Measurements from ENCODE around the gene HBEGF.

Gene HBEGF
- total RNA-seq: 0.48 to 5.3 (median 1.8) reads per million in 9 experiments

- peak within 1 kb of the TSS; percentile 74 to 77 for H3K4me3 Mint-ChIP-seq
- no peak within 1 kb of the TSS for H3K27ac Mint-ChIP-seq
- peaks cover 17 to 18% of the 10 kb centered on the region in 2 donors for H3K4me1 Mint-ChIP-seq (ENCODE audit: low read depth in 2 of 2)
Observed at GRCh38 chr5:140346348-140347221, at the start of gene HBEGF. TSS of gene HBEGF (minus strand) at chr5:140346603. CDS start at chr5:140346328, 275 bp downstream.

GRCh38 chr5:140393738-140394137, 47.3 kb upstream of the HBEGF start:
- H3K27me3 Mint-ChIP-seq: no peaks in the 10 kb centered on the region
- no peaks in the 10 kb centered on the region for H3K4me1 Mint-ChIP-seq (ENCODE audit: low read depth in 2 of 2)
- DNase-seq (no peak), ATAC-seq (replicated peaks) (no peak)
- H3K27ac Mint-ChIP-seq: no peak overlapping the region
- no peaks in the 10 kb centered on the region for H3K9me3 Mint-ChIP-seq
- no peak overlapping the region for H3K4me3 Mint-ChIP-seq
- H3K36me3 Mint-ChIP-seq (ENCODE audit: insufficient read depth): no peaks in the 10 kb centered on the region

More at GRCh38 chr5:140346348-140347221, at the start of gene HBEGF:
- DNase-seq: peak; percentile 17 to 38 (median 22)
- no peaks in the 10 kb centered on the region for H3K36me3 Mint-ChIP-seq (ENCODE audit: insufficient read depth)
- peak; percentile 72 for ATAC-seq (replicated peaks)
- H3K27me3 Mint-ChIP-seq: peaks cover 18 to 31% of the 10 kb centered on the region in 2 donors
- no peaks in the 10 kb centered on the region for H3K9me3 Mint-ChIP-seq

GRCh38 chr5:140391732-140392131, 45.3 kb upstream of the HBEGF start:
- DNase-seq (no peak), ATAC-seq (replicated peaks) (no peak)
- no peaks in the 10 kb centered on the region for H3K4me1 Mint-ChIP-seq (ENCODE audit: low read depth in 2 of 2)
- H3K9me3 Mint-ChIP-seq: no peaks in the 10 kb centered on the region
- no peaks in the 10 kb centered on the region for H3K36me3 Mint-ChIP-seq (ENCODE audit: insufficient read depth)
- no peak overlapping the region for H3K27ac Mint-ChIP-seq
- no peak overlapping the region for H3K4me3 Mint-ChIP-seq
- no peaks in the 10 kb centered on the region for H3K27me3 Mint-ChIP-seq

- Mint-ChIP-seq H3K9me3 (no peaks in the 10 kb centered on the region), H3K27me3 (no peaks in the 10 kb centered on the region), H3K4me3 (no peak overlapping the region), H3K36me3 (ENCODE audit: insufficient read depth) (no peaks in the 10 kb centered on the region), H3K27ac (no peak overlapping the region), H3K4me1 (ENCODE audit: low read depth in 2 of 2) (no peaks in the 10 kb centered on the region)
- ATAC-seq (replicated peaks) (no peak), DNase-seq (no peak)
Observed at GRCh38 chr5:140391312-140391711, 44.9 kb upstream of the HBEGF start.

GRCh38 chr5:140388052-140388451, 41.6 kb upstream of the HBEGF start:
- H3K36me3 Mint-ChIP-seq (ENCODE audit: insufficient read depth): peaks cover 3% of the 10 kb centered on the region
- no peak for ATAC-seq (replicated peaks)
- no peaks in the 10 kb centered on the region for H3K27me3 Mint-ChIP-seq
- H3K27ac Mint-ChIP-seq: no peak overlapping the region
- H3K4me3 Mint-ChIP-seq: no peak overlapping the region
- no peak for DNase-seq
- H3K4me1 Mint-ChIP-seq (ENCODE audit: low read depth in 2 of 2): peaks cover 0 to 4% of the 10 kb centered on the region in 2 donors
- H3K9me3 Mint-ChIP-seq: no peaks in the 10 kb centered on the region

GRCh38 chr5:140383300-140383699, 36.9 kb upstream of the HBEGF start:
- Mint-ChIP-seq H3K27me3 (no peaks in the 10 kb centered on the region), H3K9me3 (no peaks in the 10 kb centered on the region), H3K27ac (no peak overlapping the region), H3K4me3 (no peak overlapping the region), H3K4me1 (ENCODE audit: low read depth in 2 of 2) (peaks cover 0 to 4% of the 10 kb centered on the region in 2 donors), H3K36me3 (ENCODE audit: insufficient read depth) (peaks cover 3% of the 10 kb centered on the region)
- ATAC-seq (replicated peaks) (no peak), DNase-seq (no peak)

- no peaks in the 10 kb centered on the region for H3K9me3 Mint-ChIP-seq
- no peak overlapping the region for H3K27ac Mint-ChIP-seq
- no peak for DNase-seq
- peaks cover 0 to 4% of the 10 kb centered on the region in 2 donors for H3K4me1 Mint-ChIP-seq (ENCODE audit: low read depth in 2 of 2)
- no peak for ATAC-seq (replicated peaks)
- H3K27me3 Mint-ChIP-seq: no peaks in the 10 kb centered on the region
- no peak overlapping the region for H3K4me3 Mint-ChIP-seq
- peaks cover 3% of the 10 kb centered on the region for H3K36me3 Mint-ChIP-seq (ENCODE audit: insufficient read depth)
Observed at GRCh38 chr5:140382866-140383265, 36.5 kb upstream of the HBEGF start.

GRCh38 chr5:140381972-140382371, 35.6 kb upstream of the HBEGF start:
- DNase-seq: no peak
- H3K4me3 Mint-ChIP-seq: no peak overlapping the region

GRCh38 chr5:140381351-140381750, 34.9 kb upstream of the HBEGF start:
- ATAC-seq (replicated peaks) (no peak), DNase-seq (no peak)
- H3K4me3 Mint-ChIP-seq: no peak overlapping the region
- no peaks in the 10 kb centered on the region for H3K27me3 Mint-ChIP-seq
- H3K27ac Mint-ChIP-seq: no peak overlapping the region
- H3K4me1 Mint-ChIP-seq (ENCODE audit: low read depth in 2 of 2): peaks cover 0 to 4% of the 10 kb centered on the region in 2 donors
- H3K9me3 Mint-ChIP-seq: no peaks in the 10 kb centered on the region
- peaks cover 3% of the 10 kb centered on the region for H3K36me3 Mint-ChIP-seq (ENCODE audit: insufficient read depth)

More at GRCh38 chr5:140381972-140382371, 35.6 kb upstream of the HBEGF start:
- Mint-ChIP-seq H3K27me3 (no peaks in the 10 kb centered on the region), H3K4me1 (ENCODE audit: low read depth in 2 of 2) (peaks cover 0 to 4% of the 10 kb centered on the region in 2 donors), H3K27ac (no peak overlapping the region), H3K9me3 (no peaks in the 10 kb centered on the region), H3K36me3 (ENCODE audit: insufficient read depth) (peaks cover 3% of the 10 kb centered on the region)
- no peak for ATAC-seq (replicated peaks)

GRCh38 chr5:140372971-140373487, 26.6 kb upstream of the HBEGF start:
- H3K36me3 Mint-ChIP-seq (ENCODE audit: insufficient read depth): no peaks in the 10 kb centered on the region
- H3K4me1 Mint-ChIP-seq (ENCODE audit: low read depth in 2 of 2): peaks cover 0 to 5% of the 10 kb centered on the region in 2 donors
- no peaks in the 10 kb centered on the region for H3K27me3 Mint-ChIP-seq
- ATAC-seq (replicated peaks) (peak; percentile 53), DNase-seq (peak; percentile 24 to 36 (median 30))
- H3K4me3 Mint-ChIP-seq: no peak overlapping the region
- no peaks in the 10 kb centered on the region for H3K9me3 Mint-ChIP-seq
- H3K27ac Mint-ChIP-seq: peak overlapping the region in 1 of 2 donors; percentile 19

- ATAC-seq (replicated peaks) (no peak), DNase-seq (no peak)
- Mint-ChIP-seq H3K4me1 (ENCODE audit: low read depth in 2 of 2) (peaks cover 0 to 5% of the 10 kb centered on the region in 2 donors), H3K9me3 (no peaks in the 10 kb centered on the region), H3K36me3 (ENCODE audit: insufficient read depth) (no peaks in the 10 kb centered on the region), H3K27ac (no peak overlapping the region), H3K27me3 (no peaks in the 10 kb centered on the region), H3K4me3 (no peak overlapping the region)
Observed at GRCh38 chr5:140371356-140372151, 25.2 kb upstream of the HBEGF start.

GRCh38 chr5:140367256-140368013, 21.0 kb upstream of the HBEGF start:
- DNase-seq: no peak

More at GRCh38 chr5:140367256-140368013, 21.0 kb upstream of the HBEGF start:
- Mint-ChIP-seq H3K9me3 (no peaks in the 10 kb centered on the region), H3K4me3 (no peak overlapping the region), H3K27me3 (no peaks in the 10 kb centered on the region), H3K36me3 (ENCODE audit: insufficient read depth) (no peaks in the 10 kb centered on the region), H3K27ac (no peak overlapping the region), H3K4me1 (ENCODE audit: low read depth in 2 of 2) (peaks cover 4 to 6% of the 10 kb centered on the region in 2 donors)
- no peak for ATAC-seq (replicated peaks)

All from effector memory CD8-positive, alpha-beta T cell (primary cell).